Calu3 (cell line): ENCODE measurements around the gene ADAMTS4. TPM values are rescaled to one million over a fixed set of nuclear protein-coding genes. Genes with fewer than 3 reads are reported as not detected.

ENCODE experiments used
- BruUV-seq: library from RNA; stranded (reverse); fragments of 400-500 nt; replicated peaks from 2 replicates; lab custom pipeline; 2021; lab: Mats Ljungman, UMichigan
- CTCF ChIA-PET: fragments of 300-600 bp; sonication (Branson Sonifier 250); formaldehyde crosslinking; loops from one replicate; lab custom pipeline; 2022; ENCODE audit warnings: antibody characterized with exemption; lab: Charles Lee
- DNase-seq: peaks from one replicate; pipeline ENCODE4 v3.0.0; 2022
- H3K27ac Mint-ChIP-seq: one replicate; pipeline ENCODE4 v1.8.0; 2022; ENCODE audit warnings: mixed read lengths; ENCODE audit not compliant: unreplicated experiment
- H3K27me3 Mint-ChIP-seq: one replicate; pipeline ENCODE4 v1.8.0; 2022; ENCODE audit warnings: mixed read lengths; ENCODE audit not compliant: unreplicated experiment
- H3K36me3 Mint-ChIP-seq: one replicate; pipeline ENCODE4 v1.8.0; 2022; ENCODE audit warnings: mild to moderate bottlenecking, moderate library complexity, mixed read lengths; ENCODE audit not compliant: insufficient read depth, unreplicated experiment
- H3K4me1 Mint-ChIP-seq: one replicate; pipeline ENCODE4 v1.8.0; 2022; ENCODE audit warnings: mild to moderate bottlenecking, low read depth, mixed read lengths; ENCODE audit not compliant: unreplicated experiment
- H3K4me3 Mint-ChIP-seq: one replicate; pipeline ENCODE4 v1.8.0; 2022; ENCODE audit warnings: mild to moderate bottlenecking, low read depth, moderate library complexity, mixed read lengths; ENCODE audit not compliant: unreplicated experiment
- H3K9me3 Mint-ChIP-seq: one replicate; pipeline ENCODE4 v1.8.0; 2022; ENCODE audit warnings: low read depth, mixed read lengths; ENCODE audit not compliant: unreplicated experiment
- CTCF ChIP-seq: fragments of 200-600 bp; IDR thresholded peaks from one replicate; pipeline ENCODE4 v1.8.0; 2022; ENCODE audit warnings: antibody characterized with exemption; ENCODE audit not compliant: unreplicated experiment
- intact Hi-C: fragments of 100-400 bp; cut with micrococcal nuclease; formaldehyde crosslinking; loops from one replicate; pipeline ENCODE4 v1.10.0; 2022; ENCODE audit not compliant: unreplicated experiment
- total RNA-seq: library from RNA; stranded (reverse); gene quantifications from 2 replicates; pipeline ENCODE4 v1.2.3, GENCODE V29; 2022

ADAMTS4 gene
- total RNA-seq, 1 experiment from 2014 or later = not detected

- Mint-ChIP-seq H3K27ac (no peak overlapping the region), H3K4me1 (peaks cover 19% of the 10 kb centered on the region), H3K36me3 (peaks cover 57% of the 10 kb centered on the region), H3K27me3 (peaks cover 21% of the 10 kb centered on the region), H3K9me3 (no peaks in the 10 kb centered on the region), H3K4me3 (no peak overlapping the region)
- no peak for DNase-seq
- no peak for TF ChIP-seq CTCF
- intact Hi-C loops = no loop called here
- CTCF ChIA-PET = no interaction called here
- no TSS peak for BruUV-seq
Measured at GRCh38 chr1:161214369-161214768, 15.5 kb upstream of the ADAMTS4 start.

GRCh38 chr1:161209790-161210409 is 11.0 kb upstream of the ADAMTS4 start:
- Mint-ChIP-seq H3K9me3 (no peaks in the 10 kb centered on the region), H3K27me3 (no peaks in the 10 kb centered on the region), H3K4me3 (no peak overlapping the region), H3K27ac (no peak overlapping the region), H3K4me1 (peaks cover 14% of the 10 kb centered on the region), H3K36me3 (peaks cover 55% of the 10 kb centered on the region)
- BruUV-seq = no TSS peak
- peak; percentile 92 for DNase-seq
- intact Hi-C loops = loop anchor here (1.0 to 10.0 kb wide), 3 partner anchors 12 to 535 kb away; partner anchors contain the start of gene DUSP12
- CTCF ChIA-PET = interaction anchor here (2.9 kb wide), 1 partner anchor 16 kb away, joined by 14 read pairs; the partner anchor contains the start of gene TOMM40L
- TF ChIP-seq CTCF = peak; percentile 87

GRCh38 chr1:161207173-161207572 is 8.3 kb upstream of the ADAMTS4 start:
- peaks cover 42% of the 10 kb centered on the region for H3K36me3 Mint-ChIP-seq

More at GRCh38 chr1:161207173-161207572, 8.3 kb upstream of the ADAMTS4 start:
- CTCF ChIA-PET = interaction anchor here (0.8 kb wide), 1 partner anchor 51 kb away, joined by 7 read pairs; the partner anchor contains the start of gene PCP4L1
- H3K27me3 Mint-ChIP-seq = no peaks in the 10 kb centered on the region
- no peak for DNase-seq
- H3K4me1 Mint-ChIP-seq = peaks cover 24% of the 10 kb centered on the region
- H3K9me3 Mint-ChIP-seq = no peaks in the 10 kb centered on the region
- TF ChIP-seq CTCF = no peak
- H3K27ac Mint-ChIP-seq = no peak overlapping the region
- no TSS peak for BruUV-seq
- intact Hi-C loops = loop anchor here (5.0 to 10.0 kb wide), 2 partner anchors 175 to 538 kb away; partner anchors contain the start of gene DUSP12
- H3K4me3 Mint-ChIP-seq = no peak overlapping the region
